ENCODE data around the gene ZNF407. TPM values are rescaled to one million over a fixed set of nuclear protein-coding genes. Genes with fewer than 3 reads are reported as not detected.

The ZNF407 gene
- total and polyA plus RNA-seq, 2 of the 13 experiments (the other 11 are each of a cell fraction or from before 2014, with no cell fraction given), result 2.3 to 8.7 TPM

DNA sequence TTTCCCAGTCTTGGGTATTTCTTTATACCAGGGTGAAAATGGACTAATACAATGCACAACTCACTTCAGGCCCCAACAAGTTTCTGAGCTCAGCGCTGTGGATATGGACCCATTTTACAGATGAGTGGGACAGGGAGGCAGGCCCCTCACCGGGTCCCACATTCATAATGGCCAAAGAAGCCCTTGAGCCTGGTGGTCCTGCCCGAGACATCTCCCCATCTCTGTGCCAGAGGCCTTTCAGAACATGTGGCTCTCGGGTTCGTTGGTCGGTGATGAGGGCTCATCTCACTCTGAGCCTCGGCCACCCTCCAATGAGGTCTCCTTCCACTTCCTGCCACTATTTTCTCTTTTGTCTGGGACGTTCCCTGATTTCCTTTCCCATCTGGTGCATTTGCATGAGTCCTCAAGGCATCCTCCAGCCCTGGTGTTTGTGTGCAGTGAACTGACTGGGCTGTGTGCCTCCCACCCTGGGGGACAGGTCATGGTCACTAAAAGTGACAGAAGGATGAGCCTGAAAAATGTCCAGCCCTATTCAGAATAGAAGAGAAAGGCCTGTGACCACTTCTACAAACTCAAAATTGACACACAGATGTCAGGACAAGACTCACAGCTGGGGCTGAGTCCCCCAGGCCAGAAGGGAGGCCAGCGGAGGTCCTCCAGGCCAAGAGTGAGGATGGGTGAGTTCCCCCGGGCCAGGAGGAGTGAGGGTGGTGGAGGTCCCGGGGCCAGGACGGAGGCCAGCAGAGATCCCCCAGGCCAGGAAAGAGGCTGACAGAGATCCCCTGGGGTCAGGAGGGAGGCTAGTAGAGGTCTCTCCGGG is 476.7 kb downstream of the ZNF407 start:
- H3K4me3 ChIP-seq (replicated peaks in 1 of 3; ENCODE audit: insufficient read depth in 1 of 3, low read depth in 2 of 3, low read length in 3 of 3), result no peak overlapping the region; a peak in 1 of 6 replicates
- peaks cover 30% of the 10 kb centered on the region for H3K4me1 ChIP-seq (ENCODE audit: insufficient read depth, low read length)
- BruUV-seq (replicated peaks), result no TSS peak
- peaks cover 9% of the 10 kb centered on the region for H3K9me3 ChIP-seq (ENCODE audit: low read length)
- H3K9ac ChIP-seq (ENCODE audit: insufficient read depth, low read depth, low read length), result no peak overlapping the region
- H4K20me1 ChIP-seq (ENCODE audit: insufficient read depth, low read length), result no peaks in the 10 kb centered on the region
- no peaks in the 10 kb centered on the region for H3K79me2 ChIP-seq (ENCODE audit: insufficient read depth, low read length)
- H3K27me3 ChIP-seq (ENCODE audit: control insufficient read depth in 1 of 2, insufficient read depth in 2 of 2, low read length in 2 of 2), result peaks cover 1 to 25% of the 10 kb centered on the region in 2 experiments; a peak in 3 of 5 replicates
- 44% methylated on average over 9 of the region's 13 CpGs for WGBS (ENCODE audit: low lambda C conversion rate)
- H3K4me2 ChIP-seq (ENCODE audit: low read depth, low read length), result no peak overlapping the region
- in situ Hi-C loops (cut with HindIII; ENCODE audit: extremely low pct_ligation_motif_present, low pct_unique_long_range_greater_than_20kb), result no loop called here
- intact Hi-C loops (cut with micrococcal nuclease; ENCODE audit: unreplicated experiment), result no loop called here
- H3K36me3 ChIP-seq (replicated peaks in 1 of 2; ENCODE audit: control insufficient read depth in 1 of 2, insufficient read depth in 2 of 2, low read length in 2 of 2), result no peaks in the 10 kb centered on the region
- FAIRE-seq (no peak), ATAC-seq (no peak), DNase-seq (ENCODE audit: low spot score) (no peak)
- ChIA-PET POLR2A (no interaction called here), CTCF (ENCODE audit: low intra/inter-chr PET ratio, low total read pairs) (no interaction called here)
- no peak overlapping the region for H3K27ac ChIP-seq (ENCODE audit: extremely low read length, insufficient read depth, low read length)
- no peak for TF ChIP-seq ISX (CRISPR knock-in tag; conservative IDR thresholded peaks at IDR 0.05)
- H2AFZ ChIP-seq (ENCODE audit: low read length), result no peak overlapping the region

DNA sequence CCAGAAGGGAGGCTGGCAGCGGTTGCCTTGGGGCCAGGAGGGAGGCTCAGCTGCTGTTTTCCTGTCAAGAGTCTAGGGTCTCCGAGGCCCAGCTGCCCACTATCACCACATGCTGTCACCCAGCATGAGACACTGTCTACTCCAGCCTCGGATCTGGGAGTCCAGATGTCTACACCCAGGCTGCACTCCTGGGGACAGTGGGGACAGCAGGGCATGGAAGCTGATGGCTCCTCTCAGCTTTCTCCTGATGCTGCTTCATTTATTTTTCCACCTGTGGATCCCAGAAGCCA is 477.3 kb downstream of the ZNF407 start:
- POLR2A ChIA-PET, result no interaction called here
- peaks cover 1 to 25% of the 10 kb centered on the region in 2 experiments; a peak in 3 of 5 replicates for H3K27me3 ChIP-seq (ENCODE audit: control insufficient read depth in 1 of 2, insufficient read depth in 2 of 2, low read length in 2 of 2)
- DNase-seq (ENCODE audit: low spot score) (no peak), FAIRE-seq (no peak), ATAC-seq (no peak)
- peaks cover 25% of the 10 kb centered on the region for H3K4me1 ChIP-seq (ENCODE audit: insufficient read depth, low read length)
- in situ Hi-C loops (cut with HindIII; ENCODE audit: extremely low pct_ligation_motif_present, low pct_unique_long_range_greater_than_20kb) (no loop called here), intact Hi-C loops (cut with micrococcal nuclease; ENCODE audit: unreplicated experiment) (no loop called here)
- WGBS (ENCODE audit: low lambda C conversion rate), result 33% methylated on average over 2 of the region's 3 CpGs
- no peaks in the 10 kb centered on the region for H3K79me2 ChIP-seq (ENCODE audit: insufficient read depth, low read length)
- no TSS peak for BruUV-seq (replicated peaks)
- no peak overlapping the region; the same call in 1 of the 2 replicates for H3K4me2 ChIP-seq (ENCODE audit: low read depth, low read length)
- H3K4me3 ChIP-seq (replicated peaks in 1 of 3; ENCODE audit: insufficient read depth in 1 of 3, low read depth in 2 of 3, low read length in 3 of 3), result no peak overlapping the region
- H2AFZ ChIP-seq (ENCODE audit: low read length), result no peak overlapping the region
- no peak overlapping the region for H3K27ac ChIP-seq (ENCODE audit: extremely low read length, insufficient read depth, low read length)
- no peak overlapping the region for H3K9ac ChIP-seq (ENCODE audit: insufficient read depth, low read depth, low read length)
- H3K36me3 ChIP-seq (replicated peaks in 1 of 2; ENCODE audit: control insufficient read depth in 1 of 2, insufficient read depth in 2 of 2, low read length in 2 of 2), result no peaks in the 10 kb centered on the region
- CTCF ChIA-PET (ENCODE audit: low intra/inter-chr PET ratio, low total read pairs), result no interaction called here
- H4K20me1 ChIP-seq (ENCODE audit: insufficient read depth, low read length), result no peaks in the 10 kb centered on the region
- peaks cover 9% of the 10 kb centered on the region for H3K9me3 ChIP-seq (ENCODE audit: low read length)
- TF ChIP-seq, protein P1, sequence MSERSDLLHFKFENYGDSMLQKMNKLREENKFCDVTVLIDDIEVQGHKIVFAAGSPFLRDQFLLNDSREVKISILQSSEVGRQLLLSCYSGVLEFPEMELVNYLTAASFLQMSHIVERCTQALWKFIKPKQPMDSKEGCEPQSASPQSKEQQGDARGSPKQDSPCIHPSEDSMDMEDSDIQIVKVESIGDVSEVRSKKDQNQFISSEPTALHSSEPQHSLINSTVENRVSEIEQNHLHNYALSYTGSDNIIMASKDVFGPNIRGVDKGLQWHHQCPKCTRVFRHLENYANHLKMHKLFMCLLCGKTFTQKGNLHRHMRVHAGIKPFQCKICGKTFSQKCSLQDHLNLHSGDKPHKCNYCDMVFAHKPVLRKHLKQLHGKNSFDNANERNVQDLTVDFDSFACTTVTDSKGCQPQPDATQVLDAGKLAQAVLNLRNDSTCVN (CRISPR knock-in tag; IDR thresholded peaks at IDR 0.05; ENCODE audit: borderline replicate concordance), result no peak
- TF ChIP-seq ETV6 (CRISPR knock-in tag; conservative IDR thresholded peaks at IDR 0.05) (no peak), TSC22D2 (CRISPR knock-in tag; IDR thresholded peaks at IDR 0.05; ENCODE audit: borderline replicate concordance) (no peak), KAT8 (CRISPR knock-in tag; IDR thresholded peaks at IDR 0.05) (no peak), ZNF720 (CRISPR knock-in tag; IDR thresholded peaks at IDR 0.05) (no peak), ZFX (CRISPR knock-in tag; IDR thresholded peaks at IDR 0.05; ENCODE audit: low read depth) (no peak), ZNF788 (CRISPR knock-in tag; IDR thresholded peaks at IDR 0.05; ENCODE audit: borderline replicate concordance) (no peak)
- TF ChIP-seq, protein P2, sequence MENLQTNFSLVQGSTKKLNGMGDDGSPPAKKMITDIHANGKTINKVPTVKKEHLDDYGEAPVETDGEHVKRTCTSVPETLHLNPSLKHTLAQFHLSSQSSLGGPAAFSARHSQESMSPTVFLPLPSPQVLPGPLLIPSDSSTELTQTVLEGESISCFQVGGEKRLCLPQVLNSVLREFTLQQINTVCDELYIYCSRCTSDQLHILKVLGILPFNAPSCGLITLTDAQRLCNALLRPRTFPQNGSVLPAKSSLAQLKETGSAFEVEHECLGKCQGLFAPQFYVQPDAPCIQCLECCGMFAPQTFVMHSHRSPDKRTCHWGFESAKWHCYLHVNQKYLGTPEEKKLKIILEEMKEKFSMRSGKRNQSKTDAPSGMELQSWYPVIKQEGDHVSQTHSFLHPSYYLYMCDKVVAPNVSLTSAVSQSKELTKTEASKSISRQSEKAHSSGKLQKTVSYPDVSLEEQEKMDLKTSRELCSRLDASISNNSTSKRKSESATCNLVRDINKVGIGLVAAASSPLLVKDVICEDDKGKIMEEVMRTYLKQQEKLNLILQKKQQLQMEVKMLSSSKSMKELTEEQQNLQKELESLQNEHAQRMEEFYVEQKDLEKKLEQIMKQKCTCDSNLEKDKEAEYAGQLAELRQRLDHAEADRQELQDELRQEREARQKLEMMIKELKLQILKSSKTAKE (CRISPR knock-in tag; IDR thresholded peaks at IDR 0.05; ENCODE audit: borderline replicate concordance), result no peak
- TF ChIP-seq, protein P3, sequence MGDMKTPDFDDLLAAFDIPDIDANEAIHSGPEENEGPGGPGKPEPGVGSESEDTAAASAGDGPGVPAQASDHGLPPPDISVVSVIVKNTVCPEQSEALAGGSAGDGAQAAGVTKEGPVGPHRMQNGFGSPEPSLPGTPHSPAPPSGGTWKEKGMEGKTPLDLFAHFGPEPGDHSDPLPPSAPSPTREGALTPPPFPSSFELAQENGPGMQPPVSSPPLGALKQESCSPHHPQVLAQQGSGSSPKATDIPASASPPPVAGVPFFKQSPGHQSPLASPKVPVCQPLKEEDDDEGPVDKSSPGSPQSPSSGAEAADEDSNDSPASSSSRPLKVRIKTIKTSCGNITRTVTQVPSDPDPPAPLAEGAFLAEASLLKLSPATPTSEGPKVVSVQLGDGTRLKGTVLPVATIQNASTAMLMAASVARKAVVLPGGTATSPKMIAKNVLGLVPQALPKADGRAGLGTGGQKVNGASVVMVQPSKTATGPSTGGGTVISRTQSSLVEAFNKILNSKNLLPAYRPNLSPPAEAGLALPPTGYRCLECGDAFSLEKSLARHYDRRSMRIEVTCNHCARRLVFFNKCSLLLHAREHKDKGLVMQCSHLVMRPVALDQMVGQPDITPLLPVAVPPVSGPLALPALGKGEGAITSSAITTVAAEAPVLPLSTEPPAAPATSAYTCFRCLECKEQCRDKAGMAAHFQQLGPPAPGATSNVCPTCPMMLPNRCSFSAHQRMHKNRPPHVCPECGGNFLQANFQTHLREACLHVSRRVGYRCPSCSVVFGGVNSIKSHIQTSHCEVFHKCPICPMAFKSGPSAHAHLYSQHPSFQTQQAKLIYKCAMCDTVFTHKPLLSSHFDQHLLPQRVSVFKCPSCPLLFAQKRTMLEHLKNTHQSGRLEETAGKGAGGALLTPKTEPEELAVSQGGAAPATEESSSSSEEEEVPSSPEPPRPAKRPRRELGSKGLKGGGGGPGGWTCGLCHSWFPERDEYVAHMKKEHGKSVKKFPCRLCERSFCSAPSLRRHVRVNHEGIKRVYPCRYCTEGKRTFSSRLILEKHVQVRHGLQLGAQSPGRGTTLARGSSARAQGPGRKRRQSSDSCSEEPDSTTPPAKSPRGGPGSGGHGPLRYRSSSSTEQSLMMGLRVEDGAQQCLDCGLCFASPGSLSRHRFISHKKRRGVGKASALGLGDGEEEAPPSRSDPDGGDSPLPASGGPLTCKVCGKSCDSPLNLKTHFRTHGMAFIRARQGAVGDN (CRISPR knock-in tag; IDR thresholded peaks at IDR 0.05), result no peak
